ENCODE data around the gene NT5C1B. TPM values are rescaled to one million over a fixed set of nuclear protein-coding genes. Genes with fewer than 3 reads are reported as not detected.

The NT5C1B gene
- total RNA-seq, 1 donor from 2014 or later = not detected

DNA sequence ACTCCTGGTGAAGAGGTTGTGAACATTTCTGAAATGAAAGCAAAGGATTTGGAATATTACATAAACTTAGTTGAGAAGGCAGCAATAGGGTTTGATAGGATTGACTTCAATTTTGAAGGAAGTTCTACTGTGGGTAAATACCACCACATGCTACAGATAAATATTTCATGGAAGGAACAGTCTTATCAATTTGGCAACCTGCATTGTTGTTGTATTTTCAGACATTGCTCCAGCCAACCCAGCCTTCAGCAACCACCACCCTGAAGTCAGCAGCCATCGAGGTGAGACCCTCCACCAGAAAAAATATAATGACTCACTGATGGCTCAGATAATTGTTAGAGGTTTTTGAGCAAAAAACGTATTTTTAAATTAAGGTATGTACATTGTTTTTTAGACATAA is 38.9 kb downstream of the NT5C1B start:
- Histone ChIP-seq H3K9ac (no peak overlapping the region), H3K9me3 (ENCODE audit: low read depth) (no peaks in the 10 kb centered on the region), H3K4me1 (peaks cover 5% of the 10 kb centered on the region), H3K27me3 (no peaks in the 10 kb centered on the region), H3K4me3 (no peak overlapping the region), H2AFZ (replicated peaks) (no peak overlapping the region), H3K79me2 (ENCODE audit: low read depth) (no peaks in the 10 kb centered on the region), H3F3A (ENCODE audit: low read depth) (no peaks in the 10 kb centered on the region), H3K27ac (no peak overlapping the region), H4K20me1 (ENCODE audit: low read depth) (no peaks in the 10 kb centered on the region), H3K4me2 (no peak overlapping the region), H3K36me3 (no peaks in the 10 kb centered on the region)
- no peak overlapping the region for H3K4me3 Mint-ChIP-seq
- H3K4me1 Mint-ChIP-seq = peaks cover 9% of the 10 kb centered on the region
- H3K36me3 Mint-ChIP-seq = peaks cover 12% of the 10 kb centered on the region
- H3K27ac Mint-ChIP-seq = no peak overlapping the region
- H3K9me3 Mint-ChIP-seq = no peaks in the 10 kb centered on the region
- H3K27me3 Mint-ChIP-seq (ENCODE audit: insufficient read depth, low read depth) = no peaks in the 10 kb centered on the region
- DNase-seq (ENCODE audit: low spot score) = no peak
- TF ChIP-seq, protein P1, sequence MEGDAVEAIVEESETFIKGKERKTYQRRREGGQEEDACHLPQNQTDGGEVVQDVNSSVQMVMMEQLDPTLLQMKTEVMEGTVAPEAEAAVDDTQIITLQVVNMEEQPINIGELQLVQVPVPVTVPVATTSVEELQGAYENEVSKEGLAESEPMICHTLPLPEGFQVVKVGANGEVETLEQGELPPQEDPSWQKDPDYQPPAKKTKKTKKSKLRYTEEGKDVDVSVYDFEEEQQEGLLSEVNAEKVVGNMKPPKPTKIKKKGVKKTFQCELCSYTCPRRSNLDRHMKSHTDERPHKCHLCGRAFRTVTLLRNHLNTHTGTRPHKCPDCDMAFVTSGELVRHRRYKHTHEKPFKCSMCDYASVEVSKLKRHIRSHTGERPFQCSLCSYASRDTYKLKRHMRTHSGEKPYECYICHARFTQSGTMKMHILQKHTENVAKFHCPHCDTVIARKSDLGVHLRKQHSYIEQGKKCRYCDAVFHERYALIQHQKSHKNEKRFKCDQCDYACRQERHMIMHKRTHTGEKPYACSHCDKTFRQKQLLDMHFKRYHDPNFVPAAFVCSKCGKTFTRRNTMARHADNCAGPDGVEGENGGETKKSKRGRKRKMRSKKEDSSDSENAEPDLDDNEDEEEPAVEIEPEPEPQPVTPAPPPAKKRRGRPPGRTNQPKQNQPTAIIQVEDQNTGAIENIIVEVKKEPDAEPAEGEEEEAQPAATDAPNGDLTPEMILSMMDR (IDR thresholded peaks at IDR 0.05) = no peak
- TF ChIP-seq EZH2 (IDR thresholded peaks at IDR 0.05) (no peak), EZH2phosphoT487 (IDR thresholded peaks at IDR 0.05) (no peak)

DNA sequence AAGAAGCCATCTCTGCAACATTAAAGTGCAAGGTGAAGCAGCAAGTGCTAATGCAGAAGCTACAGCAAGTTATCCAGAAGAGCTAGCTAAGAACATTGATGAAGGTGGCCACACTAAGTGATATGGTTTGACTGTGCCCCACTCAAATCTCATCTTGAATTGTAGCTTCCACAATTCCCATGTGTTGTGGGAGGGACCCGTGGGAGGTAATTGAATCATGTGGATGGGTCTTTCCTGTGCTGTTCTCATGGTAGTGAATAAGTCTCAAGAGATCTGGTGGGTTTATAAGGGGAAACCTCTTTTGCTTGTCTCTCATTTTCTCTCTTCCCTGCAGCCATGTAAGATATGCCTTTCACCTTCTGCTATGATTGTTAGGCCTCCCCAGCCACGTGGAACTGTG is 40.3 kb downstream of the NT5C1B start:
- Histone ChIP-seq H3K79me2 (ENCODE audit: low read depth) (no peaks in the 10 kb centered on the region), H2AFZ (replicated peaks) (no peak overlapping the region), H3K4me1 (peaks cover 5% of the 10 kb centered on the region), H3K9me3 (ENCODE audit: low read depth) (no peaks in the 10 kb centered on the region), H3K4me3 (no peak overlapping the region), H3K36me3 (no peaks in the 10 kb centered on the region), H3K9ac (no peak overlapping the region), H3K27ac (no peak overlapping the region), H4K20me1 (ENCODE audit: low read depth) (no peaks in the 10 kb centered on the region), H3K27me3 (no peaks in the 10 kb centered on the region), H3F3A (ENCODE audit: low read depth) (no peaks in the 10 kb centered on the region), H3K4me2 (no peak overlapping the region)
- DNase-seq (ENCODE audit: low spot score) = no peak
- Mint-ChIP-seq H3K36me3 (peaks cover 5% of the 10 kb centered on the region), H3K27ac (no peak overlapping the region), H3K4me1 (peaks cover 9% of the 10 kb centered on the region), H3K4me3 (no peak overlapping the region), H3K27me3 (ENCODE audit: insufficient read depth, low read depth) (no peaks in the 10 kb centered on the region), H3K9me3 (no peaks in the 10 kb centered on the region)
- TF ChIP-seq EZH2phosphoT487 (IDR thresholded peaks at IDR 0.05) (no peak), EZH2 (IDR thresholded peaks at IDR 0.05) (no peak)
- TF ChIP-seq, protein P1 (IDR thresholded peaks at IDR 0.05) = no peak

DNA sequence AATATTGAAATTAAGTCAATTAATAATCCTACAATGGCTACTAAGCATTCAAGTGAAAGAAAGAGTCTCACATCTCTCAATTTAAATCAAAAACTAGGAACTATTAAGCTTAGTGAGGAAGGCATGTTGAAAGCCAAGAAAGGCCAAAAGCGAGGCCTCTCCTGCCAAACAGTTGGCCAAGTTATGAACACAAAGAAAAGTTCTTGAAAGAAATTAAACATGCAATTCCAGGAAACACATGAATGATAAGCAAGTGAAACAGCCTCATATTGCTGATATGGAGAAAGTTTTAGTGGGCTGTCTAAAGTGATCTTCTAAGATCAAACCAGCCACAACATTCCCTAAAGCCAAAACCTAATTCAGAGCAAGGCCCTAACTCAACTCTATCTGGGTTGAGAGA is 40.7 kb downstream of the NT5C1B start:
- Histone ChIP-seq H3K27me3 (no peaks in the 10 kb centered on the region), H4K20me1 (ENCODE audit: low read depth) (no peaks in the 10 kb centered on the region), H3K9ac (no peak overlapping the region), H3F3A (ENCODE audit: low read depth) (no peaks in the 10 kb centered on the region), H3K27ac (no peak overlapping the region), H3K4me2 (no peak overlapping the region), H3K4me1 (peaks cover 5% of the 10 kb centered on the region), H3K9me3 (ENCODE audit: low read depth) (no peaks in the 10 kb centered on the region), H2AFZ (replicated peaks) (no peak overlapping the region), H3K4me3 (no peak overlapping the region), H3K36me3 (no peaks in the 10 kb centered on the region), H3K79me2 (ENCODE audit: low read depth) (no peaks in the 10 kb centered on the region)
- no peak for TF ChIP-seq EZH2 (IDR thresholded peaks at IDR 0.05)
- TF ChIP-seq, protein P1 (IDR thresholded peaks at IDR 0.05) = no peak
- TF ChIP-seq EZH2phosphoT487 (IDR thresholded peaks at IDR 0.05) = no peak
- Mint-ChIP-seq H3K27ac (no peak overlapping the region), H3K4me3 (no peak overlapping the region), H3K4me1 (peaks cover 9% of the 10 kb centered on the region), H3K27me3 (ENCODE audit: insufficient read depth, low read depth) (no peaks in the 10 kb centered on the region), H3K9me3 (no peaks in the 10 kb centered on the region), H3K36me3 (peaks cover 3% of the 10 kb centered on the region)
- DNase-seq (ENCODE audit: low spot score) = no peak
